Activated naive CD8-positive, alpha-beta T cell (primary cell): Measurements from ENCODE around the gene XYLT1.
A peak's percentile ranks its signal among the peaks of the same experiment; 100 is the strongest.

ENCODE experiments used
- H3K27ac Mint-ChIP-seq: one replicate; pipeline ENCODE4 v1.8.0; 2021; ENCODE audit warnings: mixed read lengths
- H3K27me3 Mint-ChIP-seq: one replicate; pipeline ENCODE4 v1.8.0; 2021; ENCODE audit warnings: mixed read lengths
- H3K36me3 Mint-ChIP-seq: one replicate; pipeline ENCODE4 v1.8.0; 2021; ENCODE audit warnings: mixed read lengths
- H3K4me1 Mint-ChIP-seq: one replicate; pipeline ENCODE4 v1.8.0; 2021; ENCODE audit warnings: low read depth, mixed read lengths
- H3K4me3 Mint-ChIP-seq: one replicate; pipeline ENCODE4 v1.8.0; 2021; ENCODE audit warnings: mild to moderate bottlenecking, mixed read lengths
- H3K9me3 Mint-ChIP-seq: one replicate; pipeline ENCODE4 v1.8.0; 2021; ENCODE audit warnings: low read depth, mixed read lengths

XYLT1 gene

GRCh38 chr16:17395849-17396480, 74.8 kb downstream of the XYLT1 start:
- Mint-ChIP-seq H3K27me3 (no peaks in the 10 kb centered on the region), H3K27ac (no peak overlapping the region)

GRCh38 chr16:17392857-17393692, 77.7 kb downstream of the XYLT1 start:
- no peaks in the 10 kb centered on the region for H3K9me3 Mint-ChIP-seq
- no peaks in the 10 kb centered on the region for H3K27me3 Mint-ChIP-seq
- H3K4me1 Mint-ChIP-seq, result peaks cover 48% of the 10 kb centered on the region
- no peak overlapping the region for H3K4me3 Mint-ChIP-seq
- peaks cover 3% of the 10 kb centered on the region for H3K36me3 Mint-ChIP-seq
- H3K27ac Mint-ChIP-seq, result no peak overlapping the region

More at GRCh38 chr16:17395849-17396480, 74.8 kb downstream of the XYLT1 start:
- H3K36me3 Mint-ChIP-seq, result peaks cover 3% of the 10 kb centered on the region
- H3K4me1 Mint-ChIP-seq, result peaks cover 49% of the 10 kb centered on the region
- no peak overlapping the region for H3K4me3 Mint-ChIP-seq
- no peaks in the 10 kb centered on the region for H3K9me3 Mint-ChIP-seq

- H3K4me1 Mint-ChIP-seq, result peaks cover 49% of the 10 kb centered on the region
- no peak overlapping the region for H3K27ac Mint-ChIP-seq
- peaks cover 3% of the 10 kb centered on the region for H3K36me3 Mint-ChIP-seq
These were observed 78.5 kb downstream of the XYLT1 start for GRCh38 chr16:17392127-17392856.

GRCh38 chr16:17391715-17392114, 79.0 kb downstream of the XYLT1 start:
- no peaks in the 10 kb centered on the region for H3K9me3 Mint-ChIP-seq
- no peak overlapping the region for H3K4me3 Mint-ChIP-seq
- H3K27ac Mint-ChIP-seq, result no peak overlapping the region
- H3K4me1 Mint-ChIP-seq, result peaks cover 45% of the 10 kb centered on the region
- peaks cover 3% of the 10 kb centered on the region for H3K36me3 Mint-ChIP-seq
- H3K27me3 Mint-ChIP-seq, result no peaks in the 10 kb centered on the region

More at GRCh38 chr16:17392127-17392856, 78.5 kb downstream of the XYLT1 start:
- H3K9me3 Mint-ChIP-seq, result no peaks in the 10 kb centered on the region
- no peaks in the 10 kb centered on the region for H3K27me3 Mint-ChIP-seq
- H3K4me3 Mint-ChIP-seq, result no peak overlapping the region

- H3K36me3 Mint-ChIP-seq, result peaks cover 3% of the 10 kb centered on the region
- no peak overlapping the region for H3K27ac Mint-ChIP-seq
- no peaks in the 10 kb centered on the region for H3K9me3 Mint-ChIP-seq
- no peaks in the 10 kb centered on the region for H3K27me3 Mint-ChIP-seq
- no peak overlapping the region for H3K4me3 Mint-ChIP-seq
- peaks cover 50% of the 10 kb centered on the region for H3K4me1 Mint-ChIP-seq
These were observed 81.4 kb downstream of the XYLT1 start for GRCh38 chr16:17389384-17389783.

GRCh38 chr16:17387256-17387655, 83.5 kb downstream of the XYLT1 start:
- Mint-ChIP-seq H3K4me3 (no peak overlapping the region), H3K27me3 (no peaks in the 10 kb centered on the region), H3K27ac (no peak overlapping the region), H3K36me3 (peaks cover 3% of the 10 kb centered on the region), H3K9me3 (no peaks in the 10 kb centered on the region), H3K4me1 (peaks cover 55% of the 10 kb centered on the region)

GRCh38 chr16:17386229-17386628, 84.5 kb downstream of the XYLT1 start:
- peaks cover 47% of the 10 kb centered on the region for H3K4me1 Mint-ChIP-seq
- no peak overlapping the region for H3K27ac Mint-ChIP-seq
- H3K4me3 Mint-ChIP-seq, result no peak overlapping the region

GRCh38 chr16:17384471-17384870, 86.3 kb downstream of the XYLT1 start:
- H3K4me1 Mint-ChIP-seq, result peaks cover 52% of the 10 kb centered on the region
- H3K27ac Mint-ChIP-seq, result no peak overlapping the region
- no peaks in the 10 kb centered on the region for H3K27me3 Mint-ChIP-seq
- H3K36me3 Mint-ChIP-seq, result no peaks in the 10 kb centered on the region
- no peak overlapping the region for H3K4me3 Mint-ChIP-seq
- H3K9me3 Mint-ChIP-seq, result no peaks in the 10 kb centered on the region

More at GRCh38 chr16:17386229-17386628, 84.5 kb downstream of the XYLT1 start:
- peaks cover under 1% of the 10 kb centered on the region for H3K36me3 Mint-ChIP-seq
- no peaks in the 10 kb centered on the region for H3K9me3 Mint-ChIP-seq
- no peaks in the 10 kb centered on the region for H3K27me3 Mint-ChIP-seq

- peaks cover 55% of the 10 kb centered on the region for H3K4me1 Mint-ChIP-seq
- H3K9me3 Mint-ChIP-seq, result no peaks in the 10 kb centered on the region
- peak overlapping the region; percentile 69 for H3K27ac Mint-ChIP-seq
- peak overlapping the region; percentile 31 for H3K4me3 Mint-ChIP-seq
- no peaks in the 10 kb centered on the region for H3K36me3 Mint-ChIP-seq
- H3K27me3 Mint-ChIP-seq, result no peaks in the 10 kb centered on the region
These were observed 87.6 kb downstream of the XYLT1 start for GRCh38 chr16:17382949-17383863.

GRCh38 chr16:17382514-17382913, 88.2 kb downstream of the XYLT1 start:
- Mint-ChIP-seq H3K4me3 (no peak overlapping the region), H3K4me1 (peaks cover 59% of the 10 kb centered on the region), H3K36me3 (no peaks in the 10 kb centered on the region), H3K9me3 (no peaks in the 10 kb centered on the region), H3K27me3 (no peaks in the 10 kb centered on the region), H3K27ac (no peak overlapping the region)

GRCh38 chr16:17381784-17382183, 89.0 kb downstream of the XYLT1 start:
- Mint-ChIP-seq H3K27me3 (no peaks in the 10 kb centered on the region), H3K9me3 (no peaks in the 10 kb centered on the region), H3K4me1 (peaks cover 59% of the 10 kb centered on the region), H3K36me3 (no peaks in the 10 kb centered on the region), H3K27ac (no peak overlapping the region), H3K4me3 (no peak overlapping the region)

GRCh38 chr16:17380613-17381012, 90.1 kb downstream of the XYLT1 start:
- Mint-ChIP-seq H3K27ac (no peak overlapping the region), H3K36me3 (no peaks in the 10 kb centered on the region)

GRCh38 chr16:17379121-17379571, 91.6 kb downstream of the XYLT1 start:
- Mint-ChIP-seq H3K36me3 (no peaks in the 10 kb centered on the region), H3K4me1 (peaks cover 66% of the 10 kb centered on the region), H3K27ac (no peak overlapping the region), H3K9me3 (no peaks in the 10 kb centered on the region), H3K27me3 (no peaks in the 10 kb centered on the region), H3K4me3 (no peak overlapping the region)

More at GRCh38 chr16:17380613-17381012, 90.1 kb downstream of the XYLT1 start:
- Mint-ChIP-seq H3K27me3 (no peaks in the 10 kb centered on the region), H3K4me1 (peaks cover 64% of the 10 kb centered on the region), H3K4me3 (no peak overlapping the region), H3K9me3 (no peaks in the 10 kb centered on the region)
